K562 (cell line): Measurements from ENCODE around the gene DUSP21. TPM values are rescaled to one million over a fixed set of nuclear protein-coding genes. Genes with fewer than 3 reads are reported as not detected.

ENCODE experiments used
- CREBBP ChIP-seq: IDR thresholded peaks from one replicate; pipeline ENCODE4 v1.6.1; 2012; ENCODE audit warnings: low read depth, mild to moderate bottlenecking, control low read depth, inconsistent platforms, low read length
- E4F1 ChIP-seq: fragments of 250-450 bp; sonication (Bioruptor Pico); IDR thresholded peaks from 2 replicates; pipeline ENCODE4 v1.5.0; 2021; ENCODE audit warnings: mild to moderate bottlenecking, borderline replicate concordance
- FOXO4 ChIP-seq: fragments of 450-650 bp; formaldehyde crosslinking; IDR thresholded peaks from 2 replicates; pipeline ENCODE4 v1.4.0; 2020; ENCODE audit warnings: mild to moderate bottlenecking, moderate library complexity
- GABPB2 ChIP-seq: fragments of 250-450 bp; sonication (Bioruptor Pico); conservative IDR thresholded peaks from 2 replicates; pipeline ENCODE4 v1.5.1; 2021; ENCODE audit warnings: mild to moderate bottlenecking
- HMGXB4 ChIP-seq: sonication (generic); formaldehyde crosslinking; IDR thresholded peaks from 2 replicates; pipeline ENCODE4 v1.8.1; 2023; ENCODE audit warnings: mild to moderate bottlenecking, missing genetic modification reagents
- KDM1A ChIP-seq, 2 experiments: fragments of 450-650 bp; IDR thresholded peaks; 2 replicates each; pipeline ENCODE4 v1.6.1; 2016; ENCODE audit warnings: mild to moderate bottlenecking in 2 of 2
- KLF13 ChIP-seq: fragments of 450-650 bp; IDR thresholded peaks from 2 replicates; pipeline ENCODE4 v1.6.1; 2016; ENCODE audit warnings: missing genetic modification characterization, low read depth, mild to moderate bottlenecking, missing compliant biosample characterization, moderate library complexity, borderline replicate concordance
- MLLT1 ChIP-seq, 2 experiments: fragments of 450-650 bp; IDR thresholded peaks; 2 replicates each; pipeline ENCODE4 v1.6.1; 2016
- MYBL2 ChIP-seq, 2 experiments: fragments of 450-650 bp in 1 of 2; sonication (generic) in 1 of 2; formaldehyde crosslinking in 1 of 2; IDR thresholded peaks; 2 replicates each; pipeline versions ENCODE4 v1.6.1 to v1.8.1; 2017 to 2022; ENCODE audit warnings: borderline replicate concordance in 1 of 2, inconsistent platforms in 1 of 2, low read depth in 1 of 2, mild to moderate bottlenecking in 1 of 2, missing genetic modification reagents in 1 of 2, moderate library complexity in 1 of 2
- RCOR1 ChIP-seq, 2 experiments: IDR thresholded peaks; 2 replicates each; pipeline ENCODE4 v1.6.1; 2012; ENCODE audit warnings: low read depth in 2 of 2, low read length in 2 of 2, borderline replicate concordance in 1 of 2, improper control_type of control experiment in 1 of 2
- TBP ChIP-seq: optimal IDR thresholded peaks from 2 replicates; pipeline ENCODE3; 2011; ENCODE audit warnings: low read depth, low read length, improper control_type of control experiment
- ZFP30 ChIP-seq: fragments of 250-450 bp; sonication (Bioruptor Pico); IDR thresholded peaks from 2 replicates; pipeline ENCODE4 v1.8.0; 2022; ENCODE audit warnings: moderate library complexity, mild to moderate bottlenecking, inconsistent platforms, borderline replicate concordance
- ZNF140 ChIP-seq: fragments of 250-450 bp; sonication (Bioruptor Pico); IDR thresholded peaks from 2 replicates; pipeline ENCODE4 v1.8.0; 2021; ENCODE audit warnings: moderate library complexity, mild to moderate bottlenecking, inconsistent platforms
- ZNF197 ChIP-seq: fragments of 200-800 bp; sonication (Bioruptor generic); IDR thresholded peaks from 2 replicates; pipeline ENCODE4 v1.6.1; 2016; ENCODE audit warnings: low read depth, missing genetic modification characterization, missing compliant biosample characterization
- ZNF408 ChIP-seq: fragments of 250-450 bp; sonication (Bioruptor Pico); IDR thresholded peaks from 2 replicates; pipeline ENCODE4 v1.4.0; 2020; ENCODE audit warnings: low read depth, mild to moderate bottlenecking, moderate library complexity
- ZNF518B ChIP-seq: fragments of 250-450 bp; sonication (Bioruptor Pico); IDR thresholded peaks from 2 replicates; pipeline ENCODE4 v1.5.0; 2021; ENCODE audit warnings: mild to moderate bottlenecking, moderate library complexity
- polyA plus RNA-seq, 8 experiments: library from polyadenylated mRNA; depleted of rRNA in 4 of 8; stranded (reverse) in 5 of 8; unstranded in 3 of 8; fragments of >200 nt; fragmentation: Nextera tagmentation in 2 of 8; fragmentation: Illumina TruSeq in 1 of 8; extraction: Ambion mirVana in 2 of 8; extraction: Trizol in 1 of 8; gene quantifications; 2 replicates each; pipeline versions ENCODE4 v1.2.1 to v1.2.3, GENCODE V29; 2011 to 2014; ENCODE audit warnings: inconsistent platforms in 1 of 8, missing spikeins in 1 of 8
- total RNA-seq, 7 experiments: library from RNA; depleted of rRNA in 6 of 7; stranded (reverse); fragments of >200 nt in 6 of 7; fragmentation: Illumina TruSeq in 2 of 7; extraction: Trizol in 2 of 7; gene quantifications; 2 replicates each; pipeline versions ENCODE4 v1.2.1 to v1.2.3, GENCODE V29; 2011 to 2021; ENCODE audit warnings: low replicate concordance in 1 of 7

Gene DUSP21
- total and polyA plus RNA-seq, 9 of the 15 experiments (the other 6 are each of a cell fraction or from before 2014, with no cell fraction given), result 0.14 to 2.5 (median 1.3) TPM

- TF ChIP-seq FOXO4 (CRISPR knock-in tag) (no peak), ZNF408 (CRISPR knock-in tag) (peak; percentile 97), KLF13 (tag) (no peak), RCOR1 (IDR thresholded peaks at IDR 0.05; ENCODE audit: borderline replicate concordance in 1 of 2, low read depth in 2 of 2, low read length in 2 of 2) (no peak), TBP (no peak), MYBL2 (IDR thresholded peaks at IDR 0.05; ENCODE audit: low read depth) (no peak), MYBL2 (CRISPR knock-in tag; IDR thresholded peaks at IDR 0.05; ENCODE audit: borderline replicate concordance) (no peak), HMGXB4 (CRISPR knock-in tag) (no peak), ZNF140 (CRISPR knock-in tag) (peak; percentile 97), ZNF197 (CRISPR knock-in tag) (no peak), CREBBP (no peak), ZFP30 (peak; percentile 82), E4F1 (CRISPR knock-in tag) (peak; percentile 61; the same call in 1 of the 2 replicates), KDM1A (IDR thresholded peaks at IDR 0.05) (peak in 1 of 2 experiments; percentile 81; a peak in 2 of 4 replicates), ZNF518B (0 out of 2 replicates have a peak, but pooled peaks have one; percentile 58), GABPB2 (CRISPR knock-in tag) (peak; percentile 96), MLLT1 (IDR thresholded peaks at IDR 0.05) (peak in 1 of 2 experiments; percentile 43; a peak in 1 of 4 replicates)
These were observed 32.9 kb downstream of the DUSP21 start (continued) for GRCh38 chrX:44876767-44877166.
